Lower leg skin (tissue), 3 donors: Measurements from ENCODE around the gene PLPPR3.

Source experiments
- CTCF ChIP-seq, 3 donors: fragments of 450-650 bp; IDR thresholded peaks; one replicate each; pipeline ENCODE4 v1.5.1; 2016; ENCODE audit warnings: antibody characterized with exemption in 3 of 3, mild to moderate bottlenecking in 3 of 3, moderate library complexity in 2 of 3
- POLR2A ChIP-seq, 2 donors: fragments of 450-650 bp; IDR thresholded peaks; one replicate each; pipeline ENCODE4 v1.6.1; 2016 to 2017; ENCODE audit warnings: antibody characterized with exemption in 2 of 2, mild to moderate bottlenecking in 1 of 2, moderate library complexity in 1 of 2

GRCh38 chr19:867855-868457 is 46.2 kb upstream of the PLPPR3 start:
- TF ChIP-seq CTCF (IDR thresholded peaks at IDR 0.05) (no peak), POLR2A (IDR thresholded peaks at IDR 0.05) (no peak)
